B cell (primary cell): ENCODE results near the gene DNAH2. TPM values are rescaled to one million over a fixed set of nuclear protein-coding genes. Genes with fewer than 3 reads are reported as not detected.

Experiments used
- ATAC-seq: fragments of 200-7000 bp; cut with Tn5 transposase; one replicate; pipeline ENCODE4 v1.10.0; 2021; ENCODE audit warnings: low read depth, mild to moderate bottlenecking, moderate number of reproducible peaks, moderate library complexity
- CTCF ChIA-PET: fragments of 350-600 bp; sonication (Branson Sonifier 250); formaldehyde crosslinking; loops from one replicate; lab custom pipeline; 2021; ENCODE audit warnings: antibody characterized with exemption, inconsistent platforms; lab: Charles Lee
- POLR2A ChIA-PET: fragments of 350-600 bp; sonication (Branson Sonifier 250); formaldehyde crosslinking; loops from one replicate; lab custom pipeline; 2021; ENCODE audit warnings: antibody characterized with exemption; lab: Charles Lee
- DNase-seq: peaks from one replicate; pipeline ENCODE4 v3.0.0; 2013
- H2AFZ ChIP-seq: 2 replicates; pipeline ENCODE4 v1.6.1; 2012; ENCODE audit warnings: mild to moderate bottlenecking, low read depth, low read length; ENCODE audit not compliant: insufficient read depth, poor library complexity, severe bottlenecking
- H3K27ac ChIP-seq, 2 donors: 1 replicate in 1 of 2; 2 replicates in 1 of 2; pipeline ENCODE4 v1.5.1; 2012 to 2013; ENCODE audit warnings: low read length in 2 of 2, mild to moderate bottlenecking in 2 of 2, moderate library complexity in 1 of 2
- H3K27me3 ChIP-seq, 4 experiments: fragments of 200-600 bp in 1 of 4; sonication (generic) in 1 of 4; replicated peaks in 1 of 4; 1 replicate in 2 of 4; 2 replicates in 2 of 4; pipeline versions ENCODE4 v1.6.1 to v1.7.0; 2013 to 2016; ENCODE audit warnings: low read length in 3 of 4, mild to moderate bottlenecking in 2 of 4, mixed read lengths in 1 of 4, moderate library complexity in 1 of 4; ENCODE audit not compliant: insufficient read depth in 4 of 4, control insufficient read depth in 3 of 4; ENCODE audit errors: control extremely low read depth in 1 of 4
- H3K36me3 ChIP-seq, 2 experiments: replicated peaks in 1 of 2; 1 replicate in 1 of 2; 2 replicates in 1 of 2; pipeline versions ENCODE4 v1.6.1 to v1.7.1; 2013; ENCODE audit warnings: low read length in 1 of 2; ENCODE audit not compliant: insufficient read depth in 2 of 2, control insufficient read depth in 1 of 2; ENCODE audit errors: control extremely low read depth in 1 of 2, extremely low read depth in 1 of 2
- H3K4me1 ChIP-seq, 2 donors: fragments of 200-600 bp in 1 of 2; sonication (generic) in 1 of 2; 1 replicate in 1 of 2; 2 replicates in 1 of 2; pipeline versions ENCODE4 v1.5.1 to v1.6.1; 2013 to 2017; ENCODE audit warnings: low read length in 2 of 2; ENCODE audit not compliant: control insufficient read depth in 2 of 2, insufficient read depth in 2 of 2
- H3K4me2 ChIP-seq: replicated peaks from 2 replicates; pipeline ENCODE3; 2012; ENCODE audit warnings: mild to moderate bottlenecking, low read depth, low read length; ENCODE audit not compliant: poor library complexity, severe bottlenecking
- H3K4me3 ChIP-seq, 5 experiments: fragments of 200-600 bp in 1 of 5; sonication (generic) in 1 of 5; 1 replicate in 3 of 5; 2 replicates in 2 of 5; pipeline versions ENCODE4 v1.5.1 to v1.7.0; 2011 to 2016; ENCODE audit warnings: low read length in 4 of 5, mild to moderate bottlenecking in 4 of 5, low read depth in 2 of 5, control low read depth in 1 of 5, moderate library complexity in 1 of 5; ENCODE audit not compliant: insufficient read depth in 1 of 5; ENCODE audit errors: control extremely low read depth in 1 of 5, extremely low read depth in 1 of 5
- H3K79me2 ChIP-seq: fragments of 200-600 bp; sonication (generic); one replicate; pipeline ENCODE4 v1.6.0; 2016; ENCODE audit warnings: low read length; ENCODE audit not compliant: control insufficient read depth, insufficient read depth
- H3K9ac ChIP-seq: fragments of 200-600 bp; sonication (generic); 2 replicates; pipeline ENCODE4 v1.6.1; 2017; ENCODE audit warnings: mild to moderate bottlenecking, low read length, moderate library complexity
- H3K9me3 ChIP-seq, 3 donors: one replicate each; pipeline versions ENCODE4 v1.6.1 to v1.7.1; 2013; ENCODE audit warnings: low read length in 2 of 3; ENCODE audit not compliant: control insufficient read depth in 2 of 3, insufficient read depth in 1 of 3; ENCODE audit errors: control extremely low read depth in 1 of 3
- H4K20me1 ChIP-seq: 2 replicates; pipeline ENCODE4 v1.6.0; 2012; ENCODE audit warnings: mild to moderate bottlenecking, low read length; ENCODE audit not compliant: insufficient read depth, control insufficient read depth, poor library complexity, severe bottlenecking
- H3K27ac Mint-ChIP-seq: one replicate; pipeline ENCODE4 v1.8.0; 2021; ENCODE audit warnings: mixed read lengths
- H3K27me3 Mint-ChIP-seq: one replicate; pipeline ENCODE4 v1.8.0; 2021; ENCODE audit warnings: mixed read lengths
- H3K4me1 Mint-ChIP-seq: one replicate; pipeline ENCODE4 v1.8.0; 2021; ENCODE audit warnings: mixed read lengths
- H3K4me3 Mint-ChIP-seq: one replicate; pipeline ENCODE4 v1.8.0; 2021; ENCODE audit warnings: mixed read lengths
- H3K9me3 Mint-ChIP-seq: one replicate; pipeline ENCODE4 v1.8.0; 2022; ENCODE audit warnings: mixed read lengths; ENCODE audit not compliant: insufficient read depth
- EZH2 ChIP-seq: IDR thresholded peaks from 2 replicates; pipeline ENCODE4 v1.6.1; 2012; ENCODE audit warnings: borderline replicate concordance, low read depth, mild to moderate bottlenecking, moderate library complexity, low read length; ENCODE audit not compliant: insufficient read depth, poor library complexity, severe bottlenecking
- WGBS: methylation state at CpG from one replicate; pipeline ENCODE4 v1.1.5; 2013; ENCODE audit warnings: missing lambda C conversion rate; ENCODE audit not compliant: insufficient coverage; 5-methylcytosine and 5-hydroxymethylcytosine counted together
- intact Hi-C: fragments of 100-400 bp; cut with micrococcal nuclease; formaldehyde crosslinking; loops from one replicate; pipeline ENCODE4 v1.10.0; 2022
- polyA plus RNA-seq: library from polyadenylated mRNA; depleted of rRNA; stranded (reverse); fragments of >200 nt; gene quantifications from 2 replicates; pipeline ENCODE4 v1.2.3, GENCODE V29; 2012
- total RNA-seq, 2 donors: library from RNA; stranded (reverse); fragments of 120-200 nt in 1 of 2; gene quantifications; 1 replicate in 1 of 2; 2 replicates in 1 of 2; pipeline versions ENCODE4 v1.2.3 to v1.2.4, GENCODE V29; 2013 to 2022
- TF ChIP-seq, protein P1 (sequence below): fragments of 200-600 bp; IDR thresholded peaks from one replicate; pipeline ENCODE4 v1.8.0; 2022; ENCODE audit warnings: antibody characterized with exemption, mild to moderate bottlenecking

DNAH2 gene
- total and polyA plus RNA-seq, 2 donors (not counting 1 experiment from before 2014, with no cell fraction given): 0.03 TPM; not detected in 1

DNA sequence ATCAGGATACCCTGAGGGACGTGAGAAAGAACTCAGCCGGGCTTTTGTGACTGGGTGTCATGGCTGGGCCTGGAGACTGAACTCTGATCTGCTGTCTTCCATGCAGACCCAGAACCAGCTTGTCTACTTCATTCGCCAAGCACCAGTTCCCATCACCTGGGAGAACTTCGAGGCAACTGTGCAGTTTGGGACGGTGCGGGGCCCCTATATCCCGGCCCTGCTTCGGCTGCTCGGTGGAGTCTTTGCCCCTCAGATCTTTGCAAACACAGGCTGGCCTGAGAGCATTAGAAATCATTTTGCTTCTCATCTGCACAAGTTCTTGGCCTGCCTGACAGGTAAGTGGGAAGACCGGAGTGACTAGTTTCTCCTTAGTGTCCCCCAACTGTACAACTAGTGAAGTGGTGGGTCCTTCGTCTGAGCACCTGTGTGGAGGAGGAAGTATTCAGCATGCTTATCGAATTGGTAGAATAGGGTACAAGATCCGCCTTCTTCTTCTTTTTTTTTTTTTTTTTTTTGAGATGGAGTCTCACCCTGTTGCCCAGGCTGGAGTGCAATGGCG lies 15.5 kb downstream of the DNAH2 start:
- no peaks in the 10 kb centered on the region for H4K20me1 ChIP-seq
- H3K9me3 Mint-ChIP-seq: no peaks in the 10 kb centered on the region
- no peak overlapping the region for H3K9ac ChIP-seq
- TF ChIP-seq EZH2: no peak
- TF ChIP-seq, protein P1, sequence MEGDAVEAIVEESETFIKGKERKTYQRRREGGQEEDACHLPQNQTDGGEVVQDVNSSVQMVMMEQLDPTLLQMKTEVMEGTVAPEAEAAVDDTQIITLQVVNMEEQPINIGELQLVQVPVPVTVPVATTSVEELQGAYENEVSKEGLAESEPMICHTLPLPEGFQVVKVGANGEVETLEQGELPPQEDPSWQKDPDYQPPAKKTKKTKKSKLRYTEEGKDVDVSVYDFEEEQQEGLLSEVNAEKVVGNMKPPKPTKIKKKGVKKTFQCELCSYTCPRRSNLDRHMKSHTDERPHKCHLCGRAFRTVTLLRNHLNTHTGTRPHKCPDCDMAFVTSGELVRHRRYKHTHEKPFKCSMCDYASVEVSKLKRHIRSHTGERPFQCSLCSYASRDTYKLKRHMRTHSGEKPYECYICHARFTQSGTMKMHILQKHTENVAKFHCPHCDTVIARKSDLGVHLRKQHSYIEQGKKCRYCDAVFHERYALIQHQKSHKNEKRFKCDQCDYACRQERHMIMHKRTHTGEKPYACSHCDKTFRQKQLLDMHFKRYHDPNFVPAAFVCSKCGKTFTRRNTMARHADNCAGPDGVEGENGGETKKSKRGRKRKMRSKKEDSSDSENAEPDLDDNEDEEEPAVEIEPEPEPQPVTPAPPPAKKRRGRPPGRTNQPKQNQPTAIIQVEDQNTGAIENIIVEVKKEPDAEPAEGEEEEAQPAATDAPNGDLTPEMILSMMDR: no peak
- no peak overlapping the region for H3K27ac ChIP-seq
- H3K36me3 ChIP-seq: no peaks in the 10 kb centered on the region
- intact Hi-C loops: no loop called here
- H2AFZ ChIP-seq: no peak overlapping the region
- no peaks in the 10 kb centered on the region for H3K9me3 ChIP-seq
- ATAC-seq (no peak), DNase-seq (no peak)
- H3K4me2 ChIP-seq: no peak overlapping the region
- H3K4me1 Mint-ChIP-seq: peaks cover 6% of the 10 kb centered on the region
- no peaks in the 10 kb centered on the region for H3K27me3 ChIP-seq
- 95% methylated on average over 4 of the region's 14 CpGs for WGBS
- peaks cover 4 to 6% of the 10 kb centered on the region in 2 donors for H3K4me1 ChIP-seq
- no peak overlapping the region for H3K27ac Mint-ChIP-seq
- POLR2A ChIA-PET: no interaction called here
- H3K4me3 Mint-ChIP-seq: no peak overlapping the region
- no peaks in the 10 kb centered on the region for H3K79me2 ChIP-seq
- CTCF ChIA-PET: no interaction called here
- no peak overlapping the region for H3K4me3 ChIP-seq
- peaks cover 23% of the 10 kb centered on the region for H3K27me3 Mint-ChIP-seq

DNA sequence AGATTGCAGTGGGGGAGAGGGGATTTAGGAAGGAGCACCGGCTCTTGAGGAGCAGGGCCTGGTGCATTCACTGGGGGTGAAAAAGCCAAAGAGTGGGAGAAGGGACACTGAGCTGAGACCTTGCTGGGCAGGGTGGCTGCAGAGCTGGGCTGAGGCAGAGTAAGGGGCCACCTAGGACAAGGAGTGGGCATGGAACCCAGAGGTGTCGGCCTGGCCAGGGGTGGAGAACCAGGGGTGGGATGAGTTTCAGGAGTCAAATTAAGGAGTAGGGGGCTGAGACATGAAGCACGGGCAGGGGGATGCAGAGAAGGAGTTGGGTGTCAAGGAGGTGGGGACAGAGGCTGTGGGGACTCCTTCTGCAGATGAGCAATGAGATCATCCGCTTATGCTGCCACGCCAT lies 20.1 kb downstream of the DNAH2 start:
- no peak overlapping the region for H3K4me3 ChIP-seq
- H2AFZ ChIP-seq: no peak overlapping the region
- Mint-ChIP-seq H3K4me3 (no peak overlapping the region), H3K27me3 (peaks cover 43% of the 10 kb centered on the region), H3K4me1 (no peaks in the 10 kb centered on the region), H3K27ac (no peak overlapping the region), H3K9me3 (no peaks in the 10 kb centered on the region)
- H4K20me1 ChIP-seq: no peaks in the 10 kb centered on the region
- DNase-seq (no peak), ATAC-seq (no peak)
- intact Hi-C loops: no loop called here
- no peak overlapping the region for H3K4me2 ChIP-seq
- no peak overlapping the region for H3K27ac ChIP-seq
- no peaks in the 10 kb centered on the region for H3K79me2 ChIP-seq
- 86% methylated on average over 5 of the region's 5 CpGs for WGBS
- peaks cover 0 to 5% (median 0%) of the 10 kb centered on the region in 4 experiments for H3K27me3 ChIP-seq
- no peaks in the 10 kb centered on the region for H3K9me3 ChIP-seq
- TF ChIP-seq, protein P1: no peak
- TF ChIP-seq EZH2: no peak
- no peaks in the 10 kb centered on the region for H3K36me3 ChIP-seq
- ChIA-PET POLR2A (no interaction called here), CTCF (no interaction called here)
- H3K9ac ChIP-seq: no peak overlapping the region
- H3K4me1 ChIP-seq: no peaks in the 10 kb centered on the region
